ENCODE data around the gene PHF12. TPM values are rescaled to one million over a fixed set of nuclear protein-coding genes. Genes with fewer than 3 reads are reported as not detected.

The PHF12 gene
- total and polyA plus RNA-seq, 2 donors (not counting 1 experiment from before 2014, with no cell fraction given), result 10.1 to 14.2 TPM

DNA sequence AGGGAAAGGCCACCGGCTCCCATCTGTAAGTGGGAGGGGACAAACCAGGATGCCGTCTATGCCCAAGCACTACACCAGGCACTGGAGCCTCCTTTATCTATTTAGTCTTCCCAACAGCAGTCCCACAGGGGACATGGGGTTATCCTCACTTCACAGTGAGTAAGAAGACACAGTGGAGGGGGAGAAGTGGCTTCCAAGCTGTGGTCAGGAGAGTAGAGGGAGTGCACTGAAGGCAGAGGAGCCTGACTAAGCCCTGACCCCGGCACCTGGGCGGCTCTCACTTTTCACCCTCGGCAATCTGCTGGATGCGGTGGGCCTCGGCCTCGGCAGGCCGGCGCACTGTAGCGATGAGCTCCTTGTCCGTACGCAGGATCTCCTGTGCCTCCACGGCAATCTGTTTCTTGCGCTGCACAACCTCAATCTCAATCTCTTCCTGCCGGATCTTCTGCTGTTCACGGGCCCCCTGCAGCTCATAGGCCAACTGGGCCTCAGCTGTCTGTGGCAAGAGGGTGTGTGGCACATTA is 69.7 kb downstream of the PHF12 start:
- no peak for TF ChIP-seq EZH2 (IDR thresholded peaks at IDR 0.05; ENCODE audit: low read length, missing control alignments)
- TF ChIP-seq, protein P1, sequence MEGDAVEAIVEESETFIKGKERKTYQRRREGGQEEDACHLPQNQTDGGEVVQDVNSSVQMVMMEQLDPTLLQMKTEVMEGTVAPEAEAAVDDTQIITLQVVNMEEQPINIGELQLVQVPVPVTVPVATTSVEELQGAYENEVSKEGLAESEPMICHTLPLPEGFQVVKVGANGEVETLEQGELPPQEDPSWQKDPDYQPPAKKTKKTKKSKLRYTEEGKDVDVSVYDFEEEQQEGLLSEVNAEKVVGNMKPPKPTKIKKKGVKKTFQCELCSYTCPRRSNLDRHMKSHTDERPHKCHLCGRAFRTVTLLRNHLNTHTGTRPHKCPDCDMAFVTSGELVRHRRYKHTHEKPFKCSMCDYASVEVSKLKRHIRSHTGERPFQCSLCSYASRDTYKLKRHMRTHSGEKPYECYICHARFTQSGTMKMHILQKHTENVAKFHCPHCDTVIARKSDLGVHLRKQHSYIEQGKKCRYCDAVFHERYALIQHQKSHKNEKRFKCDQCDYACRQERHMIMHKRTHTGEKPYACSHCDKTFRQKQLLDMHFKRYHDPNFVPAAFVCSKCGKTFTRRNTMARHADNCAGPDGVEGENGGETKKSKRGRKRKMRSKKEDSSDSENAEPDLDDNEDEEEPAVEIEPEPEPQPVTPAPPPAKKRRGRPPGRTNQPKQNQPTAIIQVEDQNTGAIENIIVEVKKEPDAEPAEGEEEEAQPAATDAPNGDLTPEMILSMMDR (conservative IDR thresholded peaks at IDR 0.05 in 1 of 2, IDR thresholded peaks at IDR 0.05 in 1 of 2; ENCODE audit: low read depth in 1 of 2, low read length in 2 of 2), result no peak
- H3K36me3 ChIP-seq (ENCODE audit: control insufficient read depth, insufficient read depth, low read length), result peaks cover 35% of the 10 kb centered on the region

DNA sequence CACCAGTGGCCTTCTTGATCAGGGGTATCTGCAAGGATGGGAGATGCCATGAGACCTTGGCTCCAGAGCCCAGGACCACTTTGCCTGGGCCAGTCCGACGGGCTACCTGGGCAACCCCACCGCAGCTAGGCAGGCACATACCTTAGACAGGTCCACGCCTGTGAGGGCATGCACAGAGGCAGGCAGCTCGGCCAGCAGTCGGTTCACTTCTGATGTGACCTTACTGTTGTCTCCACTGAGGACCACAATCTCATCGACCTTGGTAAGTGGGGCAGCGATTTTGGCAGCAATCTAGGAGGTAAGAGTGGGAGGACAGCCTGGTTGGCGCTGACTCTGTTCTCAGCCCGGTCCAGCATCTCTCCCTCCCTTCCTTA is 70.8 kb downstream of the PHF12 start:
- Histone ChIP-seq H3K9ac (ENCODE audit: insufficient read depth, low read length) (no peak overlapping the region), H3K4me2 (ENCODE audit: extremely low read depth, insufficient read depth, low read length) (no peak overlapping the region), H3K79me2 (ENCODE audit: control insufficient read depth, insufficient read depth, low read length) (no peaks in the 10 kb centered on the region), H3K9me3 (ENCODE audit: control insufficient read depth, insufficient read depth, low read depth, low read length) (no peaks in the 10 kb centered on the region), H3K36me3 (ENCODE audit: control insufficient read depth, insufficient read depth, low read length) (peaks cover 33% of the 10 kb centered on the region), H3K27me3 (ENCODE audit: control insufficient read depth, insufficient read depth, low read length) (no peaks in the 10 kb centered on the region), H3K4me3 (replicated peaks in 1 of 4; ENCODE audit: control extremely low read depth in 1 of 4, insufficient read depth in 1 of 4, low read depth in 3 of 4, low read length in 4 of 4) (no peak overlapping the region), H3K27ac (ENCODE audit: insufficient read depth, low read length) (no peak overlapping the region), H4K20me1 (ENCODE audit: control insufficient read depth, extremely low read depth, insufficient read depth, low read length) (no peaks in the 10 kb centered on the region), H3K4me1 (ENCODE audit: control insufficient read depth, extremely low read depth, insufficient read depth, low read length) (no peaks in the 10 kb centered on the region), H2AFZ (ENCODE audit: low read length) (no peak overlapping the region)
- TF ChIP-seq, protein P1 (conservative IDR thresholded peaks at IDR 0.05 in 1 of 2, IDR thresholded peaks at IDR 0.05 in 1 of 2; ENCODE audit: low read depth in 1 of 2, low read length in 2 of 2), result no peak
- no peak for TF ChIP-seq EZH2 (IDR thresholded peaks at IDR 0.05; ENCODE audit: low read length, missing control alignments)
- no peak for DNase-seq (ENCODE audit: low read depth in 2 of 2)

More for the DNA sequence above, 69.7 kb downstream of the PHF12 start:
- Histone ChIP-seq H3K4me2 (ENCODE audit: extremely low read depth, insufficient read depth, low read length) (no peak overlapping the region), H2AFZ (ENCODE audit: low read length) (no peak overlapping the region), H3K9me3 (ENCODE audit: control insufficient read depth, insufficient read depth, low read depth, low read length) (no peaks in the 10 kb centered on the region), H3K79me2 (ENCODE audit: control insufficient read depth, insufficient read depth, low read length) (no peaks in the 10 kb centered on the region), H4K20me1 (ENCODE audit: control insufficient read depth, extremely low read depth, insufficient read depth, low read length) (no peaks in the 10 kb centered on the region), H3K4me1 (ENCODE audit: control insufficient read depth, extremely low read depth, insufficient read depth, low read length) (no peaks in the 10 kb centered on the region), H3K27ac (ENCODE audit: insufficient read depth, low read length) (no peak overlapping the region), H3K9ac (ENCODE audit: insufficient read depth, low read length) (no peak overlapping the region), H3K4me3 (replicated peaks in 1 of 4; ENCODE audit: control extremely low read depth in 1 of 4, insufficient read depth in 1 of 4, low read depth in 3 of 4, low read length in 4 of 4) (no peak overlapping the region), H3K27me3 (ENCODE audit: control insufficient read depth, insufficient read depth, low read length) (no peaks in the 10 kb centered on the region)
- no peak for DNase-seq (ENCODE audit: low read depth in 2 of 2)

DNA sequence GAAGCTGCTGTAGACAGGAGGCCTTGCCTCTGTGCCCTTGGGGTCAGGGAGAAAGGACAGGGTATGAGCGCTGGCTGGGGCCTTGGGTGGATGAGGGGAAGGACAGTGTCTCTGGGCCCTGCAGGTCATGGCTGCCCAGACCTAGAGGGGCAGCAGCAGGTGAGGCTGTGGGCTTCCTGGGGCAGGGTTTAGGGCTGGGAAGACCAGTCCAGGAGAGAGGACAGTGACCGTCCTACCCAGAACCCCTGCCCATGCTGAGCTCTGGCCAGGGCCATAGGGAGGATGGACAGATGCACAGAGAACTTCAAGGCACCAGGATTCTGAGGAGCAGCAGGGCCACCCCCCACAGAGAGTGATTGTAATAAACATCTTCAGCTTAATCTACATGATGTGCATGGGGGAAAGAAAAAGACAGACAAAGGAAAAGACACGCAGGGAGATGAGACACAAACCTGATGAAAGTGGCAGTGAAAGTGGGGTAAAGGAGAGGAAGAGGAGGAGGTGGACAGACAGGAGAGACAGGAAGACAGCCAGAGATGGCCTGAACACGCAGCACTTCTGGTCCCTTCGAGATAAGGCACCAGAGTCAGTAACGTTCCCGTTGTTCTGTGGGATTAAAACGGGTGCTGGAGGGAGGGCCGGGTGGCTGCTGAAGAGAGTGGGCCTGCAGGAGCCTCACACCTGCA is 71.3 kb downstream of the PHF12 start:
- Histone ChIP-seq H3K9me3 (ENCODE audit: control insufficient read depth, insufficient read depth, low read depth, low read length) (no peaks in the 10 kb centered on the region), H3K4me2 (ENCODE audit: extremely low read depth, insufficient read depth, low read length) (no peak overlapping the region), H4K20me1 (ENCODE audit: control insufficient read depth, extremely low read depth, insufficient read depth, low read length) (no peaks in the 10 kb centered on the region), H3K79me2 (ENCODE audit: control insufficient read depth, insufficient read depth, low read length) (no peaks in the 10 kb centered on the region), H3K27me3 (ENCODE audit: control insufficient read depth, insufficient read depth, low read length) (no peaks in the 10 kb centered on the region), H3K4me1 (ENCODE audit: control insufficient read depth, extremely low read depth, insufficient read depth, low read length) (no peaks in the 10 kb centered on the region), H2AFZ (ENCODE audit: low read length) (no peak overlapping the region), H3K9ac (ENCODE audit: insufficient read depth, low read length) (no peak overlapping the region), H3K27ac (ENCODE audit: insufficient read depth, low read length) (no peak overlapping the region), H3K4me3 (replicated peaks in 1 of 4; ENCODE audit: control extremely low read depth in 1 of 4, insufficient read depth in 1 of 4, low read depth in 3 of 4, low read length in 4 of 4) (no peak overlapping the region), H3K36me3 (ENCODE audit: control insufficient read depth, insufficient read depth, low read length) (peaks cover 29% of the 10 kb centered on the region)
- no peak for DNase-seq (ENCODE audit: low read depth in 2 of 2)
- TF ChIP-seq EZH2 (IDR thresholded peaks at IDR 0.05; ENCODE audit: low read length, missing control alignments), result no peak
- TF ChIP-seq, protein P1 (conservative IDR thresholded peaks at IDR 0.05 in 1 of 2, IDR thresholded peaks at IDR 0.05 in 1 of 2; ENCODE audit: low read depth in 1 of 2, low read length in 2 of 2), result no peak
